HL-60 (cell line): ENCODE data around the gene CXCR2.

Experiments used
- DNase-seq, 2 experiments: peaks; one replicate each; pipeline ENCODE4 v3.0.0-alpha.2; 2010 to 2020; ENCODE audit warnings: low read depth in 1 of 2, low spot score in 1 of 2
- H3K27ac ChIP-seq: fragments of 250-450 bp; sonication (Bioruptor Pico); replicated peaks from 2 replicates; pipeline ENCODE4 v1.5.1; 2020; ENCODE audit warnings: mild to moderate bottlenecking, moderate library complexity
- H3K27me3 ChIP-seq: fragments of 250-450 bp; sonication (Bioruptor Pico); 2 replicates; pipeline ENCODE4 v1.5.1; 2021; ENCODE audit warnings: mild to moderate bottlenecking, moderate library complexity; ENCODE audit not compliant: insufficient read depth, poor library complexity, severe bottlenecking
- H3K4me3 ChIP-seq: replicated peaks from 2 replicates; pipeline ENCODE4 v1.5.1; 2011; ENCODE audit warnings: mild to moderate bottlenecking, control low read depth, low read length; ENCODE audit not compliant: insufficient read depth
- CTCF ChIP-seq: IDR thresholded peaks from one replicate; pipeline ENCODE4 v1.5.1; 2011; ENCODE audit warnings: low read length, control low read depth, inconsistent platforms; ENCODE audit not compliant: insufficient read depth
- GABPA ChIP-seq: IDR thresholded peaks from 2 replicates; pipeline ENCODE4 v1.6.1; 2012; ENCODE audit warnings: low read depth
- POLR2AphosphoS5 ChIP-seq: IDR thresholded peaks from 2 replicates; pipeline ENCODE4 v1.6.1; 2012; ENCODE audit warnings: low read depth
- SPI1 ChIP-seq: IDR thresholded peaks from 2 replicates; pipeline ENCODE4 v1.6.1; 2012; ENCODE audit warnings: low read depth, mild to moderate bottlenecking, borderline replicate concordance
- TF ChIP-seq, protein P1 (sequence below): IDR thresholded peaks from 2 replicates; pipeline ENCODE4 v1.6.1; 2012; ENCODE audit warnings: low read depth; ENCODE audit not compliant: insufficient replicate concordance

The CXCR2 gene

DNA sequence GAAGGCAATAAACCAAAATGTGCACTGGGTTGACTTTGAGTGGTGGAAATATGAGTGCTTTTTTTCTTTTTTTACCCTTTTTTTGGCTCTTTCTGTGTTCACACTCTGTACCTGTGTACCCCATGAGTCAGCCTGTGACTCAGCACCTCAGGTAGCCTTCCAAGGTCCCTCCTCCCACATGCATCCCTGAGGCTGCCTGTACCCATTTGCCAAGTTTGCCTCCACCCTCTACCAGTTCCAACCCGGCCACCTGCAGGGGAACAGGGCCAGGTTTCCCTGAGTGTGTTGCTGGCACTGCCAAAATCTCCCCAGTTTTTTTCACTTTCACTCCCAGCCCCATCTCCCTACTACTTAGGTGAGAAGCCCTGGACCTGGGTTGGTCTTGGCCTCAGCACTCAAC lies 26.9 kb downstream of the CXCR2 start:
- TF ChIP-seq POLR2AphosphoS5 = no peak
- Histone ChIP-seq H3K4me3 (no peak overlapping the region), H3K27me3 (no peaks in the 10 kb centered on the region), H3K27ac (no peak overlapping the region)
- DNase-seq = no peak

DNA sequence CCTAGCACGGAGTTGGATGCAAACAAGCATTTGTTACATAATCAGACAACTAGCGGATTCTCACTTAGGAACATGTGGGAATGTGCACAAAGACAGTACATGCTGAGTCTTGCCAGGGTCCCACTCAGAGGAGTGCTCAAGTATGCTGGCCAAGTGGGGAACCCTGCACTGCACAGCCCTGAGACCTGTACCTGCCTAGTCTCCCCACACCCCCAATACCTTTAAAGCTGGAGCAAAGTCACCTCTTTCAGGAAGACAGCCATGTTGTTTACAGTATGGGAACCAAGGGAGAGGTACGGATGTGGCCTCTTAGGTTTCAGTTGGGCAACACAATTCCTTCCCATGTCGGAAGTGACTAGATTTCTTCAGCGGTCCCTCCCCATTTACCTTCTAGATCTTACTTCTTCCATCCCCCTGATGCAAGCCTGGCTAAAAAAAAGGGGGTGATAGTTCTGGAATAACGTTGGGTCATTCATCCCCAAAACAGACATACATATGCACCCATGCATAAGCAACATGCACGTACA lies 30.2 kb downstream of the CXCR2 start:
- H3K4me3 ChIP-seq = no peak overlapping the region
- H3K27me3 ChIP-seq = no peaks in the 10 kb centered on the region
- peak; percentile 29 to 72 for DNase-seq
- H3K27ac ChIP-seq = peak overlapping the region; percentile 64
- TF ChIP-seq, protein P1, sequence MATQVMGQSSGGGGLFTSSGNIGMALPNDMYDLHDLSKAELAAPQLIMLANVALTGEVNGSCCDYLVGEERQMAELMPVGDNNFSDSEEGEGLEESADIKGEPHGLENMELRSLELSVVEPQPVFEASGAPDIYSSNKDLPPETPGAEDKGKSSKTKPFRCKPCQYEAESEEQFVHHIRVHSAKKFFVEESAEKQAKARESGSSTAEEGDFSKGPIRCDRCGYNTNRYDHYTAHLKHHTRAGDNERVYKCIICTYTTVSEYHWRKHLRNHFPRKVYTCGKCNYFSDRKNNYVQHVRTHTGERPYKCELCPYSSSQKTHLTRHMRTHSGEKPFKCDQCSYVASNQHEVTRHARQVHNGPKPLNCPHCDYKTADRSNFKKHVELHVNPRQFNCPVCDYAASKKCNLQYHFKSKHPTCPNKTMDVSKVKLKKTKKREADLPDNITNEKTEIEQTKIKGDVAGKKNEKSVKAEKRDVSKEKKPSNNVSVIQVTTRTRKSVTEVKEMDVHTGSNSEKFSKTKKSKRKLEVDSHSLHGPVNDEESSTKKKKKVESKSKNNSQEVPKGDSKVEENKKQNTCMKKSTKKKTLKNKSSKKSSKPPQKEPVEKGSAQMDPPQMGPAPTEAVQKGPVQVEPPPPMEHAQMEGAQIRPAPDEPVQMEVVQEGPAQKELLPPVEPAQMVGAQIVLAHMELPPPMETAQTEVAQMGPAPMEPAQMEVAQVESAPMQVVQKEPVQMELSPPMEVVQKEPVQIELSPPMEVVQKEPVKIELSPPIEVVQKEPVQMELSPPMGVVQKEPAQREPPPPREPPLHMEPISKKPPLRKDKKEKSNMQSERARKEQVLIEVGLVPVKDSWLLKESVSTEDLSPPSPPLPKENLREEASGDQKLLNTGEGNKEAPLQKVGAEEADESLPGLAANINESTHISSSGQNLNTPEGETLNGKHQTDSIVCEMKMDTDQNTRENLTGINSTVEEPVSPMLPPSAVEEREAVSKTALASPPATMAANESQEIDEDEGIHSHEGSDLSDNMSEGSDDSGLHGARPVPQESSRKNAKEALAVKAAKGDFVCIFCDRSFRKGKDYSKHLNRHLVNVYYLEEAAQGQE = no peak
- no peak for TF ChIP-seq SPI1
- TF ChIP-seq GABPA = no peak
- TF ChIP-seq CTCF = no peak
- no peak for TF ChIP-seq POLR2AphosphoS5

- H3K27ac ChIP-seq = no peak overlapping the region
- no peaks in the 10 kb centered on the region for H3K27me3 ChIP-seq
- DNase-seq = no peak
- no peak for TF ChIP-seq CTCF
- no peak for TF ChIP-seq POLR2AphosphoS5
- no peak for TF ChIP-seq SPI1
- TF ChIP-seq GABPA = no peak
- TF ChIP-seq, protein P1 = no peak
- H3K4me3 ChIP-seq = no peak overlapping the region
Observed at GRCh38 chr2:218161644-218162043, 35.8 kb downstream of the CXCR2 start.

DNA sequence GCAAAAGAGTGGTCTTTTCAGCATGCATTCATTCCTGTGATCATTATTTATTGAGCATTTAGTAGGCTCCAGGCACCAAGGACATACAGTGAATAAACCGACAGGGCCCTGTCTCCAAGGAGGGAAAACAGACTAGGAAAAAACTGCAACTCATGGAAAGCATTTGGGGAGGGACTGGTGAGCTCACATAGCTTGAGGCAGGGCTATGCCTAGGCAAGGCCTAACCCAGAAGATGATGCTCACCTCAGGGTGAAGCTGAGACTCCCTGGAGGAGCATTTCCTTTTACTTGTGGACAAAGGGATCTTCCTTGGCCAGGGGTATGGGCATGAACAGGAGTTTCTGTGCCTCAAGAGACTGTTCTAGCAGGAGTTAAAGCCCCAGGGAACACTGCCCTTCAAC lies 37.0 kb downstream of the CXCR2 start:
- H3K4me3 ChIP-seq = no peak overlapping the region
- no peaks in the 10 kb centered on the region for H3K27me3 ChIP-seq
- TF ChIP-seq POLR2AphosphoS5 (no peak), GABPA (no peak), SPI1 (no peak), CTCF (no peak)
- TF ChIP-seq, protein P1 = no peak
- no peak for DNase-seq
- no peak overlapping the region for H3K27ac ChIP-seq
